NOMO-1 (cell line): ENCODE results near the gene PKNOX2.
A peak's percentile ranks its signal among the peaks of the same experiment; 100 is the strongest.

Experiments
- DNase-seq, 2 experiments: peaks; one replicate each; lab custom pipeline; 2025; ENCODE audit not compliant: unreplicated experiment in 2 of 2; lab: John Stamatoyannopoulos, UW

The PKNOX2 gene

DNA sequence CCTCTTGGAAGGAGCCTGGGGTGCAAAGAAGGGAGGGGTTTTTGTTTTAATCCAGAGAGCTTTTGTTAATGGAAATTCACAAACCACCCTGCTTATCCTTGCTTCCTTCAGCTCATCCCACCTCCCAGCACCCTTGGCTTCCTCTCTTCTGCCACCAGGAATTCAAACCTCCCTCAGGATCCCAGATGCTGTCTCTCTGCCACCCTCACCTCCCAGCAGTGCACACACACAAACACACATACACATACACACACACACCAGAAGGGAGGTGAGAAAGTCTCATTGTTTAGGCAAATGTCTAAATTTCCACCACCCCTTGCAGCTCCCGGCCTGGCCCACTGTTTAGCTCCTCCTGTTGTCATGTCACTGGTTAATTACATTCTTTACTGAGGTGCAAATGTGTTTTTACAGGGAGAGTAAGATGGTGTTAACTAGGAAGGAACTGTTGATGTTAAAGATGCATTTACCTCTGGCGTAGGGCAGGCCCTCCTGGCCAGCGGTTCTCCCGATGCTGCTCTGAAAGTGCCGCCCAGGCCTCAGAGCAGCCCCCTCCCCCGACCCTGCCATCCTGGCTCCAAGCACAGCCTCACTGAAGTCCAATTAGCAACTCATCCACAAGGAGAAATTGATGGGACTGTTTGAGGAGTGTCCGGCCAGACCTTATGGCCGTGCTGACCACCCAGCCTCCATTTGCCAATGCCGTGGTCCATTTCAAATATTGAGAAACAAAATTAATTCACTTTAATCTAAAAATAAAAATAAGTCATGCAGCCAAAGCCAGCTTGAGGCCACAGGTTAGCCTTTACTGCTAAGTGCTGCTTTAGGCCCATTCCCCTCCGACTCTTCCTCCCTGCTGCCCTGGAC lies 166.1 kb downstream of the PKNOX2 start:
- DNase-seq, result no peak

DNA sequence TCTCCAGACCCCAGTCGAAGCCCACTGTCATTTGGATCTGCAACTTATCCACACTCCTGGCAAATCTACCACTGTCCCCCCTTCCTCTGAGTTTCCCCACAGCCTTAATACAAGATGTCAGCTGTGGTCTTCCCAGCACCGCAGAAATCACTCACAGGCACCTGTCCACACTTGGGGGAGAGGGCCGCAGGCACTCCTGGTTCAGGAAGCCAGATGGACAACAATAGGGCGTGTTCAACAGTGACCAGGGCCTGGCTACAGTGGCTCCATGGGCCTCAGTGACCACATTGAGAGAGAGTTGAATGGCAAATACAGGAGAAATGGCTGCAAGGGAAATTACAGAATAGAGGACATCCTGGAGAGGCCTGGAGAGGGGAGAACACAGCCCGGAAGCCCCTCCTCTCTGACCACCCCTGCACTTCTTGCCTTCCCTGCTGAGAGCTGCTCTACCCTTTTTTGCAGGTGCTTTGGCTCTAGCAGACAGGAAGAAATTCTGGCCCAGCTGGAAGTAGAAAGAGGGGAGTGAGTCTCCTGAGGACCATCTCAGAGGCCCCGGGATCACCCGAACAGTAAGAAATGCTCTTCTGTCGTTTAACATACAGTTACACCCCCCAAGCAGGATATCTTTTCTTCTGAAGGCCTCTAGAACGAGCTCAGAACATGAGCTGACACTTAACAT lies 166.9 kb downstream of the PKNOX2 start:
- no peak for DNase-seq

DNA sequence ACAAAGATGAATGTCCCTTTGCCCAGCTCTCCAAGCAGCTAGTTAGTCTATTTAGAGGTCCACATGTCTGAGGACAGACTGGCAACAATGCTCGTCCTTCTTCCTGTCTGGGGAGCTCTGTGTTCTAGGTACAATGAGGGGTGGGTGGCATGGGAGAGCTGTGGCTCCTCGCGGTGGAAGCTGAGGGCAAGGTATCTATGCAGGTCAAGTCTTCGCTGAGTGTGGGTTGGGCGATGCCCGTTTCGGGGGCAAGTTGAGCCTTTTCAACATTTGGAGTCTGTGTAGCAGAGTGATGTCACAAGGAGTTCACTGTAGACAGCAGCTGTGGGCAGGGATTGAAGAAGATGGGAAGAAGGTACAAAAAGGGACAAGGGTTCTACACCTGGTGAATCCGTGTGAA lies 168.3 kb downstream of the PKNOX2 start:
- DNase-seq, result no peak

DNA sequence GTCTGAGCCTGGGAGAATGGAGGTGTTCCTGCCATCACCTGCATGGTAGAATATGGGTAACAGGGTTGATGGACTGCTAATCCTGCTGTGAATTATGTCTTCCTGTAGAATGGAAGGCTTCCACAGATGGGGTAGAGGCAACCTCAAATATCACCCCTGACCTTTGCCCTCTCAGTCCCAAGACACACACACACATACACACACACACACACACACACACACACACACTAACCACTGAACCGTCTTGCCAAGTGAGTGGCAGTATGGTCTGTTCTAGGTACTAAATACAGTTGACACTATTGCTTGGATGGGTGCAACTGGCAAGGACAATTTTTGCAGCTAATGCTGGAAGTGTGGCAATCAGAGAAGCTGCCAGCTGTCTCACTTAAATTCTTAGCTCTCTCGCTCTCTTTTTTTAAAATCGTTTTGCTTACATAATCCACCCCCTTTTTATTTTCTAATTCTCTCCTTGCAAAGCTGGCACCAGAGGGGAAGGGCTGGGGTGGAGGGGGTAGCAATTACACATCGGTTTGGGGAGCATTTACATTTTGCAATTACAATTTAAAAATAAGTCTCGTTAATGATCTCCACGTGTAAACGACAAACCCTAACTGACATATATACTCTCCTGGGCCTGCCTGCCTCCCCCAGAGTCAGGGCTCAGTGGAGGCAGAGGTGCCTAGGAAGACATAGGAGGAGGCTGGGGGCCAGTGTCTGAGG lies 169.0 kb downstream of the PKNOX2 start:
- peak; percentile 58 to 72 for DNase-seq

DNA sequence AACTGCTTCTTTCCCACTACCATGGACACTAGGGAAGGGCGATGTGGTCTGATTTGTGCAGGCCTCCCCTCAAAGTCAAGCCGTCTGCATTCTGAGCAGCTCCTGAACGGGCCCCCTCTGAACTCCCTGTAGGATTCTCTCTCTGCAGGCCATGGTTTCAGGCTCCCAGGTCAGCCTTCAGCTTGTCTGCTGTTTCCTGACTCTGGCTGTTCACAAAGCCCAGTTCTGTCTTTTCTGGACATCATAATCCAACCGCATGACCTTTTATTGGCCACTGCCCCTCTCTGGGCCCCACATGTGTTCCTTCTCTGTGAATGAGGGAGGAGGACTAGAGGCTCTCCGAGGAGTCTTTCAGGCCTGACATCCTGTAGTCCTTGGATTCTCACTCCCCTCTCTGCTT lies 170.6 kb downstream of the PKNOX2 start:
- no peak for DNase-seq

DNA sequence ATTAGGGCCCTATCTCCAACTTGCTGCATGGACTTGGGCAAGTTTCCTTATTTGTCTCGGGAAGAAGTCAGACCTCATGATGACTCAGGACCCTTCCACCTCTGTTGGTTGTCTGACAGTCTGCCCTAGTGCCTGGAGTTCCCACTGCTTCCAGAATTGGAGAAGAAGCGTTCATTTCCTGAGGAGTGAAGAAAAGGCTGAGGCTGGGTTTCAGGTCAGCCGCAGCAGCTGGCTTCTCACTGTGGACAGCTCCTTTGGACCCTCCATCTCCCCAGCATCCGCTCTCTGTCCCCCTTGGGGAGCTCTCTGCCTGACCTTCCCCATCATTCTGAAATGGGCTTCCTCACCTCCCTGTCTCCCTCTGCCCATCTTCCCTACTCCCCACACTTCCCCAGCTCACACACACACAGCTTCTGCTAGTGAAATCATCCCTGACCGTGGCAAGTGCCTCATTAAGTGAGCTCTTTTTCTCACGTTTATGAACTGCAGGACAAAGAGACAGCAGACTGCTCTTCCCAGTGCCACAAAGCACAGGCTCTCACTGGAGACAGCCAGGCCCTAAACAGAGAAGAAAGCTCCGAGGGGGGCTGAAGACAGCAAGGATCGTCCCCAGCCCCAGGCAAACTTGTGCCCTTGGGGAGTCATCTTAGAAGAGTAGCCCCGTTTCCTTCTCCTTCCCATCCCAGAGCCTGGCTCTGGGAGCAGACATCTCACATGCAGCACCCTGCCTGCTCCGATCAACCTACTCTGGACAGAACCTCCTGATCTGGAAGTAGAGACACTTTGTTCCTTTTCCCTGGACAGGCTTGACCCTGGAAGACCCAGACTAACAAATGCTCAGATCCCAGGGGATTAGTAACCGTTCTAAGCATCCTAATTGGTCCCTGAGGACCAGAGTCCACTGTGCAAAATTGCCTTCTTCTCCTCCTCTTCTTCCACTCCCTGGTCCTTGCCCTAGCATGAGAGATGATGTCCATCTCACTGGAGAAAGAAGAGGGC lies 173.6 kb downstream of the PKNOX2 start:
- DNase-seq, result no peak

DNA sequence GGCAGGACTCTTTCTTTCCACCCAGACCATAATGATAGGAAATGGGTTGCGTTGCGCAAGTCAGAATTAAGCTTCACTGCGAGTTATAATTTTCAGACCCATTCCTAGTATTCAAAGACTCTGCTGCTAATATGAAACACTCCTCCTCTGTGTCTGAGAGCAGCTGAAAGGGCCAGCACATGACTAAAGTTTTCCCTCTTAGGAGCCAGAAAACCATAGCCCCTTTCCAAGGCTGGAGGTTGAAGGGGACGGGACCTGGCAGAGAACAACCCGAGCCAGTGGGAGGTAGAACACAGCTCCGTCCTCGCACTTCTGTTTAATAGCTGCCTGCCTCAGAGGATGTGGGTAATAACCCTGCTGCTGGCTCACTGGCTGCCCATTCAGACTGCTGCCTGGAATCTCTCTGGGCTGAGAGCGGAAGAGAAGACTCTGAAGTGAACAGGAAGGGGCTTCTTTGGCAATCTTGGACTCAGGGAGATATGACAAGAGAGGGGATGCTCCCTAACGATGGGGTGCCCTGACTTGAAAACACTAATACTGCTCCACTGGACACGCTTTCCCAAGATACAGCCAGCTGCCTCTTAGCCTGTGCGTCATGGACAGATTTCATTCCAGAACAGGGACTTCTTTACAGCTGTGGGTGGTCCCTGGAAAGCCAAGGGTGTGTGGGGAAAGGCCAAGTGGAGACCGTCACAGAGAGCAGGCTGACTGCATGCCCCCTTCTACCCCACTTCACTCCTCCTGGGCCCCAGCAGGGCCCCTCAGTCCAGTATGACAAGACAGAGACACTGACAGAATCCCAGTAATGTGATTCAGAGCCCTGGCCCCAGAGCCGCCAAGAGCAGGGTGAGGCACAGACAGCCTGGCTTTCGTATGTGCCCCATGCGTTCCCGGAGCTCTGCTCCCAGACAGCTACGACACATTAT lies 174.6 kb downstream of the PKNOX2 start:
- DNase-seq, result peak; percentile 51 to 69

DNA sequence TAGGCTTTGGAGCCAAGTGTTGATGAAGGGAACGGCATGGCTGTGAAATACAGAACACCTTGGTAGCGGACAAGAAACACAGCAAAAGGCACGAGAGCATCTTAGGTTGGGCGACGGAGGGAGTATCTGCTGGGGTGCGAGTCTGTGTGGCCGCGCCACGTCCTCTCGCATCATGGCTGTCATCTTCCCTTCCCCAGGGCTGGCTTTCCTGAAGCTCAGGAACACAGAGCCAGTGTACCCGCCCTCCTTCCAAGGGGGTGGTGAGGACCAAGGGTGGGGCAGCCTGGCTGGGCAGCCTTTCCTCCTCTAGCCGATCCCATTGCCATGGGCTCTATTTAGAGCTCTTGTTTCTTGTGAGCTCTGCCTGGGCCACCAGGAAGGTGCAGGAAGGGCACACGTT lies 177.1 kb downstream of the PKNOX2 start:
- no peak for DNase-seq

DNA sequence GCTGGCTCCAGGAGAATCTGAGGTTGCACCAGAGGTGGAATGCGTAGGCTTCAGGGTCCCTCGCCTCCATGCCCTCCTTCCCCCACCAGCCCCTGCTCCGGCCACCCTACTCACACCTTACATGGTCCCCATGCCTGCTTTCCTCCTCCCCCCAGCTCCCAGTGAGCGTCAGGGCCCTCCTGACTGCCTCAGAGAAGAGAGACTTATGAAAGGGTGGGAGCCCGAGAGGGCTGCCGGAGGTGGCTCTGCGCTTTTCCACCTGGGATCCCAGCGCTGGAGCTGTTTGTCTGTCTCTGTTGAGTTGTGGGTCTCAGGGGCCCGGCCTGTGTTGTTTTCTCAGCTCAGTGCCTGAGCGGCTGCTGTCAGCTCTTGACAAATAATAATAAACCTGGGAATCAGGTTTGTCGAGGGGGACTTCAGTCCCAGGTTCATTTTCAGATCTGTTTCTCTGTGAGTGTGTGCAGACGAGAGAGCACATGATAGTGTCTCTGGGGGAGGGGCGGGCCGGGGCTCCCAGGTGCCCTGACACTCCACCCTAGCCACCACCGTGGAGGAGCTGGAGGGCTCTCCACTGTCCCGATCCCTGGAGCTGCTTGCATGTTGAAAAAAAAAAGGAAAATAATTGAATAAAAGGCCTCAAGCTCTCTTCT lies 177.9 kb downstream of the PKNOX2 start:
- no peak for DNase-seq

DNA sequence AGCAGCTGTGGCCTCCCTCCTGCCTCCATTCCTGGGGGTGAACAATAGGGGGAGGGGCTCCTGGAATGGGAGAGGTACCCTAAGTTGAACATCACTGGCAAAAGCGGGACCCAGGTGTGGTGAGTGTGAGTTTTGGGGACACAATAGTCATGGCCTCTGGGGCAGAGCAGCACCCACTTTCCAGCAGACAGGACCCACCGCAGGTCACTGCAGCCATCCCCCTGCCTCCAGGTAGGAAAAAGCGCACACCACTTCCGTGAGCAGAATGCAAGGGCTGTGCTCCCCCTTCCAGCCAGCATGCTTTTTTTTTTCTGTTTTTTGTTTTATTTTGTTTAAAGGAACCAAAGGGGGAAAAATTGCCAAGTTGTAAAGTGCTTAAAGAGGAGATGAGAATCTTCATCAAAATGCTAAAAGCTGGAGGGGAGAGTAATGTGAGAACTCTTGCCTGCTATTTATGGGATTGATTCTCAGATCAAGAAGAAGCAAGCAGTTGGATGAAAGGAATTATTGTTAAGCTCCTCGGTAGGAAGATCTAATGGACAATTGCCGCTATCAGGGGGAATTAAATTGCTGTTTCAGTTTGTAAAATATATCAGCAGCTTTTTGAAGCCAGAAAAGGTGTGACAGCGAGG lies 178.7 kb downstream of the PKNOX2 start:
- no peak for DNase-seq

DNA sequence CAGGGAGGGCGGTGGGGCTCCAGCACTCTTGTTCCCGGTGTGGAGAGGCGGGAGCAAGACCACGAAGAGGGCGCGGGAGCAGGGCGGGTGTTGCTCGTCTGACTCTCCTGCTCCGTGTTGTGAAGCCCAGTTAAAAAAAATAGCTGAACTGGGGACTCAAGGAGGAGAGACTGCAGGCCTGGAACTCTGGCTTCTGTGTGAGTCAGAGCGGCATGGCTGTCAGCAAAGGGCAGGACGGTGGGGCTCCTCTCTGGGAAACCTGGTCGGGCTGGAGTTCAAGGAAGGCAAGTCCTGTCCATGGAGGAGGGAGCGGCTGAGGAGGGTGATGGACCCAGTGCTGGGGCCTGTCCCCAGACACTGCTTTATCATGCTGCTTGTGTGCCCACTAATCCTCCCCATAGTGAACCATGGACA lies 179.2 kb downstream of the PKNOX2 start:
- no peak for DNase-seq

DNA sequence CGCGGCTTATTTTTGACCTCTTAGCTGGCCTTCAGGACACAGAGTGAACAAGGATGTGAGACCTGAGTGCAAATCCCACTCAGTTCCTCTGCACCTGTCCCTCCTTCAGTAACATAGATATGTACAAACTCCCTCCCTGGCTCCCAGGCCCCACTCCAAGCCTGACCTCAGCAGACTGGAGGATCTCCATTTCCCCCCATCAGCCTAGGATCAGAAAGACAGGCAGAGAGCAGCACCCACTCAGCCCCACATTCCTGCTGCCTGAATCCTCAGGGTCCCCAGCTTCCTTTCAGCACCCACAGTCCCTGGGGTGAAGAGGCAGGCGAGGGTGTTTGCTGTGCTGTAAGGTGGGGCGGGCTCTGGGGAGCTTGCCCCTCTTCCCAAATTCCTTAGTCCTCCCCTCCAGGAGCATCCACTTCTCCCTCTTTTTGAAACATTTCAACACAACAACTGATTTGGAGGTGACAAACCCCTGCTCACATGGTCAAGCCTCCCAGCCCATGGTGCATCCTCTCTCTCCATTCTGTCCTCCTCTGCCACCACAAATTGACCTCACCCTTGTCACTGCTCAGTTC lies 180.4 kb downstream of the PKNOX2 start:
- DNase-seq, result no peak

DNA sequence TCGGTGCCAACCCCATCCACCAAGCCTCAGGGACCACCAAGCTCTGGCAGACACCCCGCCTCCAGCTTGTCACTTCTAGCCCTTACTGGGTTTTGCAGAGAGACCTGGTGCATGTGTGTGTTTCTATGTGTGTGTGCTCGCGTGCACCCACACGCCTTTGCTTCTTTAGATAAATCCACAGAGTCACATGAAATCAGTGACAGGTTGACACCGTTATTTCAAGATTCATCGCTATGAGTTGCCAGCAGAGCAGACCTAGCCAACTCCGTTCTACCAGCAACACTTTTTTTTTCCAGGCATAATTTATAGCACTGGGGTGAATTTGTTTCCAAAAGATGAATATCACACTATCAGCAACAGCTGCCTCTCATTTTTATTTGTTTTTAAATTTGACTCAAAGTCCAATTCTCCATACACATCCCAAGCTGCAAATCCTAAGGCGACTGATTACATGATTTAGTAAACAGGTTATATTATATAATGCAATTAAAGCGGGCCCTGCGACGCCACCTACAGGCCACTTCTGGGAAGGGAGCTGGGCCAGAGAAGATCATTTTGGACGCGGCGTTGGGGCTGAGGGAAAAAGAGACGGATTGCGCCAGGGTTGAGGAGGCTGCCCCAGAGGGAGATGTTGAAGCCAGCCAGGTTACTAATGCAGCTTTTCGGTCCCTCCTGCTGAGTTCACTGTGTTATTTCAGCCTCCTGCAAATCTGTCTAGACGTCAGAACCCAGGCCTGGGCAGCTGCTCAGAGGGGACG lies 181.0 kb downstream of the PKNOX2 start:
- DNase-seq, result peak; percentile 48 to 56

DNA sequence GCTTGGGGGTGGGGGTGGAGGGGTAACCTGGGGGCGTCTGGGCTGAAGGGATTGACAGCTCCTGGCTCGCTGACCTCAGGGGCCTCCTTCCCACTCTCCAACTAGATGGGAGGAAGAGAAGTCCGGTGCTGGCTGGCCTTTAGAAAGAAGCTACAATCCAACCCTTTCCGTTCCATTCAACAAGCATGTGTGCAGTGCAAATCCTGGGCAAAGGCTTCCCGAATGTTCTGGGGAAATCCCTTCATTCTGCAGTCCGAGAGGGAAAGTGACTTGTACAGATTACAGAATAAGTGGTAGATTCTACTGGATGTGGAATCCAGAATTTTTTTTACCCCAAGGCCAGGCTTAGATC lies 181.6 kb downstream of the PKNOX2 start:
- no peak for DNase-seq

DNA sequence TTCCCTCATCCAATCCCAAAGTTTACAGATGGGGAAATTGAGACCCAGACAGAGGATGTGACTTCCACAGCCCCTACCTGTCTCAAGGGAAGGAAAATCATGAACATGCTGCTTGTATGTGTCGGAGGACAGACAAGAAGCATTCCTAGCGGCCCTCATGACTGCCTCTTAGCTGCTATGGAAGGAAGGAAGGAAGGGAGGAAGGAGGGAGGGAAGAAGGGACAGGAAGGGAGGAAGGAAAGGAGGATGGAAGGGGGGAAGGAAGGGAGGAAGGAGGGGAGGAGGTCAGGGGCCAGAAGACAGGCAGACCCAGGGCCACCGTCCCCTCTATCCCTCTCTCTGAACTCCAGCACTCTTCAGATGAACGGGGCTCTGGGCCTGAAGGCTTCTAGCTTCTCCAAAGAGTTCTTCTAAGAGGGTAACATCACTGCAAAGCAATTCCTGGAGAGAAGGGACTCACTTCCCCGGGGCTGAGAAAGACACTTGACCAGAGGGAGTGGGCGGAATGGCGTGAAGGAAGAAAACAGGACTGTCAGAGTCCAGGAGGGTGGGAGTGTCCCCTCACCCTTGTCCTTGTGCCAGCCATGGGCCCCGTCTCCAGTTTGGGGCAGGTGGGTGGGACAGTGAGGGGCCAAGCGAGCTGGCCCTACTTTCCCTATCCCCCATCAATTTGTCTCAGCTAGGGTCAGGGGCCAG lies 182.2 kb downstream of the PKNOX2 start:
- no peak for DNase-seq

DNA sequence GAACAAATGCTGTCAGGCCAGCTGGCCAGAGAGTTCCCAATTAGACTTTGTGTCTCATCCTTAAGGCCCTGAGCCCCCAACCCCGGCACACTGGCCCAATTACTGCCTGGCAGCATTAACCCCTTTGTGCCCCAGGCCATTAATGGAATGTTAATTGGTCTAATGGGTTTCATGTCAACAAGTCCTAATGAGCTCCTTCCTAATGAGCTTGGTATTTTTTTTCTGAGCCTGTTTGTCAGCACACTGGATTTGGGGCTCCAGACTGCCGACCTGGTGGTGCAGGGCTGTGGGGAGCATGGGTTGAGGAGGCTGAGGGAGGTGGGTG lies 182.7 kb downstream of the PKNOX2 start:
- DNase-seq, result no peak

DNA sequence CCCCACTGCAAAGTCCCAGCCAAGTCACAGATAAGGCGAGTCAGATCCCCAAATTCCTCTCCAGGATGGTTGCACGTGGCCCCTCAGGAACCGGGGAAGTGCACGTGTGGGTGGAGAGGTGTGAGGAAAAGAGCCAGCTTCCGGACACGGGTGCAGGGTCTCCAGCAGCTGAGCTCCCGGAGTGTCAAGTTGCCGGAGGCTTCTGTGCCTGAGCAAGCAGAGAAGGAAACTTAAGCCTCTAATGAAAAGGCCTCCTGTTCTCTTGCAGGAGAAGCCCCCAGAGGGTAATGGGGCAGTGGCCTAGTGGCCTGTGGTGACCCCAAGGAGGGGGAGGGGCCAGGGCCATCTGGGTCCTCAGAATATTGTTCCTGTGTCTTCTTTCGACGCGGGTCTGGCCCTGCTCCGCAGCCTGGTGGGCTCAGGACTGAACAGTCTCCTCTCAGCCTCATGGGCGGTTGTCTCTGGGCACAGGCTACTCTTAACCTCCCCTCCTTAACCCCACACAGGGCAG lies 183.6 kb downstream of the PKNOX2 start:
- no peak for DNase-seq
